ENCODE results near the gene EN1. TPM values are rescaled to one million over a fixed set of nuclear protein-coding genes. Genes with fewer than 3 reads are reported as not detected.

EN1 gene
- total RNA-seq, 1 donor = 0.63 TPM

- no peak for TF ChIP-seq CTCF (IDR thresholded peaks at IDR 0.05; ENCODE audit: insufficient read depth, low read length)
- no peak for DNase-seq (ENCODE audit: low read depth)
- no peak overlapping the region for H3K4me3 ChIP-seq (ENCODE audit: low read depth, low read length)
These were observed 30.0 kb downstream of the EN1 start for GRCh38 chr2:118817469-118817868.

GRCh38 chr2:118816669-118817068 is 30.8 kb downstream of the EN1 start:
- DNase-seq (ENCODE audit: low read depth) = no peak
- no peak overlapping the region for H3K4me3 ChIP-seq (ENCODE audit: low read depth, low read length)
- TF ChIP-seq CTCF (IDR thresholded peaks at IDR 0.05; ENCODE audit: insufficient read depth, low read length) = no peak

GRCh38 chr2:118815731-118816130 is 31.7 kb downstream of the EN1 start:
- TF ChIP-seq CTCF (IDR thresholded peaks at IDR 0.05; ENCODE audit: insufficient read depth, low read length) = no peak
- no peak overlapping the region for H3K4me3 ChIP-seq (ENCODE audit: low read depth, low read length)
- DNase-seq (ENCODE audit: low read depth) = no peak

GRCh38 chr2:118815314-118815713 is 32.1 kb downstream of the EN1 start:
- H3K4me3 ChIP-seq (ENCODE audit: low read depth, low read length) = no peak overlapping the region
- no peak for DNase-seq (ENCODE audit: low read depth)
- no peak for TF ChIP-seq CTCF (IDR thresholded peaks at IDR 0.05; ENCODE audit: insufficient read depth, low read length)

- no peak for DNase-seq (ENCODE audit: low read depth)
- no peak for TF ChIP-seq CTCF (IDR thresholded peaks at IDR 0.05; ENCODE audit: insufficient read depth, low read length)
- H3K4me3 ChIP-seq (ENCODE audit: low read depth, low read length) = no peak overlapping the region
These were observed 33.1 kb downstream of the EN1 start for GRCh38 chr2:118814368-118814767.

GRCh38 chr2:118813601-118814339 is 33.7 kb downstream of the EN1 start:
- no peak for DNase-seq (ENCODE audit: low read depth)
- TF ChIP-seq CTCF (IDR thresholded peaks at IDR 0.05; ENCODE audit: insufficient read depth, low read length) = no peak
- H3K4me3 ChIP-seq (ENCODE audit: low read depth, low read length) = no peak overlapping the region

GRCh38 chr2:118813111-118813510 is 34.3 kb downstream of the EN1 start:
- DNase-seq (ENCODE audit: low read depth) = no peak
- no peak overlapping the region for H3K4me3 ChIP-seq (ENCODE audit: low read depth, low read length)
- no peak for TF ChIP-seq CTCF (IDR thresholded peaks at IDR 0.05; ENCODE audit: insufficient read depth, low read length)

Data from fibroblast of the aortic adventitia (primary cell).